Measurements from ENCODE around the gene GPLD1. TPM values are rescaled to one million over a fixed set of nuclear protein-coding genes. Genes with fewer than 3 reads are reported as not detected.
A peak's percentile ranks its signal among the peaks of the same experiment; 100 is the strongest.

GPLD1 gene
- total and polyA plus RNA-seq, 2 experiments from 2014 or later: 2.8 to 5.0 TPM

GRCh38 chr6:24458941-24459340, 30.4 kb downstream of the GPLD1 start:
- H3K27me3 ChIP-seq: no peaks in the 10 kb centered on the region

DNA sequence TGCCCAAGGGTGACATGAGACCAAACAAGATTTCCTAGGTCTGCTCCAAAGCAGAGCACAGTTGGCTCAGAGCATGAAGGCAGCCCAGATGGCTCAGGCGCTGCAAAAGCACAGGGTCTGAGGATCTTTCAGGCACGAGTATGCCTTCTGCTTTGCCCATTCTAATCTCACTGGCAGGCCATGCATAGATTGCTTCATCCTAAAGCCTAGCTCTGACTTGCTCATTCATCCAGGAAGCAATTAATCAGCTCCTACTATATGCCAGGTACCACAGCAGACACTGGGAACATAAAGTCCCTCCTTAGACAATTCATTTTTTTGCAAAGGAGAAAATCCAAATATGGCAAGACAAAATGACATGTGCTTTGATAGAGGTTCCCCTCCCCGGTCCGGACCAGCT, 31.2 kb downstream of the GPLD1 start:
- DNase-seq (ENCODE audit: low spot score): no peak
- 86% methylated on average over 4 of the region's 4 CpGs for WGBS (ENCODE audit: low lambda C conversion rate, missing lambda C conversion rate)

More at GRCh38 chr6:24458941-24459340, 30.4 kb downstream of the GPLD1 start:
- Histone ChIP-seq H2AFZ (no peak overlapping the region), H3K79me2 (no peaks in the 10 kb centered on the region), H3K4me3 (no peak overlapping the region), H3K4me1 (ENCODE audit: insufficient read depth) (no peaks in the 10 kb centered on the region), H4K20me1 (ENCODE audit: insufficient read depth, poor library complexity, severe bottlenecking) (no peaks in the 10 kb centered on the region), H3K36me3 (replicated peaks; ENCODE audit: insufficient read depth, low read depth) (no peaks in the 10 kb centered on the region), H3K9me2 (replicated peaks; ENCODE audit: insufficient read depth) (no peaks in the 10 kb centered on the region), H3K4me2 (no peak overlapping the region), H3K9me3 (ENCODE audit: low read depth) (no peaks in the 10 kb centered on the region), H3K27ac (peak overlapping the region; percentile 9)
- no peak for TF ChIP-seq EZH2phosphoT487 (IDR thresholded peaks at IDR 0.05; ENCODE audit: low read depth, severe bottlenecking, unreplicated experiment)
- TF ChIP-seq EZH2 (IDR thresholded peaks at IDR 0.05; ENCODE audit: borderline replicate concordance): no peak
- no peak for TF ChIP-seq CTCF (IDR thresholded peaks at IDR 0.05; ENCODE audit: poor library complexity)
- DNase-seq (ENCODE audit: low spot score): no peak
- WGBS (ENCODE audit: low lambda C conversion rate, missing lambda C conversion rate): 90% methylated on average over 2 of the region's 2 CpGs

GRCh38 chr6:24455061-24455460, 34.3 kb downstream of the GPLD1 start:
- Histone ChIP-seq H4K20me1 (ENCODE audit: insufficient read depth, poor library complexity, severe bottlenecking) (no peaks in the 10 kb centered on the region), H3K27ac (no peak overlapping the region), H3K9me3 (ENCODE audit: low read depth) (no peaks in the 10 kb centered on the region), H3K27me3 (no peaks in the 10 kb centered on the region), H3K36me3 (replicated peaks; ENCODE audit: insufficient read depth, low read depth) (no peaks in the 10 kb centered on the region), H3K4me1 (ENCODE audit: insufficient read depth) (no peaks in the 10 kb centered on the region), H3K79me2 (no peaks in the 10 kb centered on the region), H2AFZ (no peak overlapping the region), H3K4me3 (no peak overlapping the region), H3K9me2 (replicated peaks; ENCODE audit: insufficient read depth) (no peaks in the 10 kb centered on the region), H3K4me2 (no peak overlapping the region)
- TF ChIP-seq EZH2phosphoT487 (IDR thresholded peaks at IDR 0.05; ENCODE audit: low read depth, severe bottlenecking, unreplicated experiment) (no peak), CTCF (IDR thresholded peaks at IDR 0.05; ENCODE audit: poor library complexity) (no peak), EZH2 (IDR thresholded peaks at IDR 0.05; ENCODE audit: borderline replicate concordance) (no peak)
- 93% methylated on average over 4 of the region's 4 CpGs for WGBS (ENCODE audit: low lambda C conversion rate, missing lambda C conversion rate)
- DNase-seq (ENCODE audit: low spot score): no peak

More for the DNA sequence above, 31.2 kb downstream of the GPLD1 start:
- Histone ChIP-seq H3K9me2 (replicated peaks; ENCODE audit: insufficient read depth) (no peaks in the 10 kb centered on the region), H4K20me1 (ENCODE audit: insufficient read depth, poor library complexity, severe bottlenecking) (no peaks in the 10 kb centered on the region), H3K27ac (no peak overlapping the region), H3K4me2 (no peak overlapping the region), H3K4me1 (ENCODE audit: insufficient read depth) (no peaks in the 10 kb centered on the region), H3K4me3 (no peak overlapping the region), H3K79me2 (no peaks in the 10 kb centered on the region), H3K36me3 (replicated peaks; ENCODE audit: insufficient read depth, low read depth) (no peaks in the 10 kb centered on the region), H3K9me3 (ENCODE audit: low read depth) (no peaks in the 10 kb centered on the region), H3K27me3 (no peaks in the 10 kb centered on the region), H2AFZ (no peak overlapping the region)
- no peak for TF ChIP-seq EZH2 (IDR thresholded peaks at IDR 0.05; ENCODE audit: borderline replicate concordance)
- no peak for TF ChIP-seq EZH2phosphoT487 (IDR thresholded peaks at IDR 0.05; ENCODE audit: low read depth, severe bottlenecking, unreplicated experiment)
- TF ChIP-seq CTCF (IDR thresholded peaks at IDR 0.05; ENCODE audit: poor library complexity): no peak

- Histone ChIP-seq H3K27me3 (no peaks in the 10 kb centered on the region), H3K4me1 (ENCODE audit: insufficient read depth) (no peaks in the 10 kb centered on the region), H2AFZ (no peak overlapping the region), H3K9me3 (ENCODE audit: low read depth) (no peaks in the 10 kb centered on the region), H3K4me3 (no peak overlapping the region), H3K9me2 (replicated peaks; ENCODE audit: insufficient read depth) (no peaks in the 10 kb centered on the region), H3K4me2 (no peak overlapping the region), H3K27ac (no peak overlapping the region), H4K20me1 (ENCODE audit: insufficient read depth, poor library complexity, severe bottlenecking) (no peaks in the 10 kb centered on the region), H3K36me3 (replicated peaks; ENCODE audit: insufficient read depth, low read depth) (no peaks in the 10 kb centered on the region), H3K79me2 (no peaks in the 10 kb centered on the region)
- no peak for TF ChIP-seq EZH2 (IDR thresholded peaks at IDR 0.05; ENCODE audit: borderline replicate concordance)
- TF ChIP-seq EZH2phosphoT487 (IDR thresholded peaks at IDR 0.05; ENCODE audit: low read depth, severe bottlenecking, unreplicated experiment): no peak
- TF ChIP-seq CTCF (IDR thresholded peaks at IDR 0.05; ENCODE audit: poor library complexity): no peak
- 91% methylated on average over 5 of the region's 5 CpGs for WGBS (ENCODE audit: low lambda C conversion rate, missing lambda C conversion rate)
- DNase-seq (ENCODE audit: low spot score): no peak
Observed at GRCh38 chr6:24454452-24454851, 34.9 kb downstream of the GPLD1 start.
